ENCODE data around the gene AADAC. TPM values are rescaled to one million over a fixed set of nuclear protein-coding genes. Genes with fewer than 3 reads are reported as not detected.
"Not testable (repeated sequence)": the region's sequence is repeated elsewhere in the genome, so short reads cannot be mapped to it uniquely, and the experiment has no call there.

The AADAC gene
- total and polyA plus RNA-seq, 4 experiments from 2014 or later, result not detected

DNA sequence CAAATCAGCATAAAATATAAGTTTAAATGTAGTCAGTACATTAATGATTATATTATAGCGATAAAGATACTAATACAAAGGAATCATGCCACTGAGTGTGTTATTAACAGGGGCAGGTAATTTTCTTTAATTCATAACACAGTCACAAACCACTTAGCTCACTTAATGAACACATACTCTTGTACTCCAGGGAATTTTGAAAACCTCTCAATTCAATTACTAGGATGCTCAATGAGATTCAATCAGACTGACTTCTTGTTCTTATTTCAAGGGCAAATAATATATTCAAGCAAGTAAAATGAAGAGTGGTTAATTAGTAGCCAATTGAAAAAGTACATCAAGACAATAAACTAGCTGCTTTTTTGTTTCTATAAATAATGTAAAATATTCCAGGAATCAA lies 53.8 kb downstream of the AADAC start:
- no peaks in the 10 kb centered on the region for H3K27me3 ChIP-seq (ENCODE audit: insufficient read depth, low read length)
- no peaks in the 10 kb centered on the region for H3K9me3 ChIP-seq (ENCODE audit: control insufficient read depth in 1 of 2, low read length in 2 of 2)
- ChIA-PET CTCF (ENCODE audit: partially characterized antibody) (no interaction called here), POLR2A (ENCODE audit: partially characterized antibody) (no interaction called here)
- H3K4me3 ChIP-seq (ENCODE audit: low read length in 2 of 2), result no peak overlapping the region
- H3K36me3 ChIP-seq (ENCODE audit: insufficient read depth, low read length), result no peaks in the 10 kb centered on the region
- Mint-ChIP-seq H3K36me3 (no peaks in the 10 kb centered on the region), H3K4me1 (peaks cover 4 to 7% (median 5%) of the 10 kb centered on the region in 4 donors), H3K27me3 (peaks cover under 1 to 1% of the 10 kb centered on the region in 2 donors), H3K4me3 (no peak overlapping the region), H3K27ac (no peak overlapping the region), H3K9me3 (no peaks in the 10 kb centered on the region)
- no peaks in the 10 kb centered on the region for H3K4me1 ChIP-seq (ENCODE audit: insufficient read depth, low read length)
- no peak for DNase-seq
- intact Hi-C loops (cut with micrococcal nuclease), result no loop called here
- H3K27ac ChIP-seq (ENCODE audit: low read depth, low read length), result no peak overlapping the region

DNA sequence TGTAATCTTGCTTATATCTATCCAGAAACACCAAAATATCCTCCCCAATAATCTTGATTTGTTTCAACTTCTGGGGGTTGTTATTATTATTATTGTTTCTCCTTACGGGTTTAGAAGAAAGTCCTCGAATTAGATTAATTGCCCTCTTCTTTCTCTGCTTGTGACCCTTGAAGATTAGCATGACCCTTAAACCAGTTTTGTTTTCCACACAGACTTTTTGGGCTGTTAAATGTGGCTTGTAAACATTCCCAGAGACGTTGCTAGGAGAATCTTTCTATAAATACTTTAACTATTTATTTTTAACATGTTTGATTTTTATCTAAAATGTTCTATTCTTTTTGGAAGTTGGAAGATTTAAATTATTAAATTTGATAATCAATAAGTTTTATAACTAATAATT lies 55.3 kb downstream of the AADAC start:
- H3K9me3 Mint-ChIP-seq, result no peaks in the 10 kb centered on the region
- no peaks in the 10 kb centered on the region for H3K36me3 Mint-ChIP-seq
- no peak overlapping the region for H3K27ac Mint-ChIP-seq
- no peaks in the 10 kb centered on the region for H3K9me3 ChIP-seq (ENCODE audit: control insufficient read depth in 1 of 2, low read length in 2 of 2)
- H3K27me3 Mint-ChIP-seq, result peaks cover 0 to 1% of the 10 kb centered on the region in 2 donors
- ChIA-PET CTCF (ENCODE audit: partially characterized antibody) (no interaction called here), POLR2A (ENCODE audit: partially characterized antibody) (no interaction called here)
- no peak overlapping the region for H3K4me3 Mint-ChIP-seq
- H3K27ac ChIP-seq (ENCODE audit: low read depth, low read length), result no peak overlapping the region
- H3K4me1 ChIP-seq (ENCODE audit: insufficient read depth, low read length), result no peaks in the 10 kb centered on the region
- intact Hi-C loops (cut with micrococcal nuclease), result no loop called here
- H3K27me3 ChIP-seq (ENCODE audit: insufficient read depth, low read length), result no peaks in the 10 kb centered on the region
- H3K4me3 ChIP-seq (ENCODE audit: low read length in 2 of 2), result no peak overlapping the region
- no peaks in the 10 kb centered on the region for H3K36me3 ChIP-seq (ENCODE audit: insufficient read depth, low read length)
- DNase-seq, result no peak
- peaks cover 4 to 7% (median 5%) of the 10 kb centered on the region in 4 donors for H3K4me1 Mint-ChIP-seq

DNA sequence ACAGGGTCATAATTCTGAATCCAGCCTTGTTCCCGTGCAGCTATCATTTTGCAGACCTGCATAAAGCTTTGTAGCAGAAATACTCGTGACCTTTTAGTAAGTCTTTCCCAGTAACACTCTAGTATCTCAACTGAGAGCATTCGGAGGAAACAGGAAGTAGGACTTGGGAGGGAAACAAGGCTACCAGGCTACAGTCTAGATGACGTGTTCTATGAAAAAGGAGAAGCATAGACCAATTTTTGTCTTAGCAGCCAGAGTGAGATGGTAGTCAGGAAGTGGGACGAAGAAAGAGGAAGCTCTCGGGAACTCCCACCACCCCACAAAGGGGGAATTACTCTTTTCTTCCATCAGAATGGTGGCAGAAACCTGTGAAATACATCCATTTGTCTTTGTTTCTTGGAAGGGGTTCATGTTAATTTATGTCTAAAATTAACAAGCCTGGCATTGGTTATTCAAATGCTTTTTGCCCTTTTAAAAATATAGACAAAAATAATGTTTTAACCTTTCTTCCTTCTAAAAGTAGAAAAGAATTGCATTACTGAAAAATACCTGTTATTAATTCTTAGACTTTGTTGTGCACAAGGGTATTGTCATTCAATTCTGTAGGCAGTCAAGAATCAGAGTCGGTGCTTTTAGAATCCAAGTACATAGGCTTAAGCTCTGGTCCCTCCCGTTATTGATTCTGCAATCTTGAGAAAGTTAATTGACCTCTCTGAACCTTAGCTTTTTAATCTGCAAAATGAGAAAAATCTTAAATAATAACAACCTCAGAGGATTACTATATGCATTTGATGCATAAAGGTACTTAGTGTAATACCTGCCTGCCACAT lies 57.9 kb downstream of the AADAC start:
- peaks cover 6 to 10% (median 6%) of the 10 kb centered on the region in 4 donors for H3K4me1 Mint-ChIP-seq
- intact Hi-C loops (cut with micrococcal nuclease), result no loop called here
- peaks cover 0 to 5% of the 10 kb centered on the region in 2 donors for H3K27me3 Mint-ChIP-seq
- H3K9me3 Mint-ChIP-seq, result no peaks in the 10 kb centered on the region
- POLR2A ChIA-PET (ENCODE audit: partially characterized antibody), result no interaction called here
- H3K36me3 Mint-ChIP-seq, result no peaks in the 10 kb centered on the region
- H3K27ac Mint-ChIP-seq, result no peak overlapping the region
- DNase-seq, result no peak
- no peaks in the 10 kb centered on the region for H3K4me1 ChIP-seq (ENCODE audit: insufficient read depth, low read length)
- H3K36me3 ChIP-seq (ENCODE audit: insufficient read depth, low read length), result no peaks in the 10 kb centered on the region
- no peak overlapping the region for H3K27ac ChIP-seq (ENCODE audit: low read depth, low read length)
- H3K4me3 Mint-ChIP-seq, result peak overlapping the region in 1 of 8 donors; percentile 7
- CTCF ChIA-PET (ENCODE audit: partially characterized antibody), result interaction anchor here (1.9 kb wide), 1 partner anchor 9 kb away, joined by 4 read pairs; no protein-coding TSS in a partner anchor
- no peaks in the 10 kb centered on the region for H3K9me3 ChIP-seq (ENCODE audit: control insufficient read depth in 1 of 2, low read length in 2 of 2)
- no peak overlapping the region for H3K4me3 ChIP-seq (ENCODE audit: low read length in 2 of 2)
- peaks cover under 1% of the 10 kb centered on the region for H3K27me3 ChIP-seq (ENCODE audit: insufficient read depth, low read length)

DNA sequence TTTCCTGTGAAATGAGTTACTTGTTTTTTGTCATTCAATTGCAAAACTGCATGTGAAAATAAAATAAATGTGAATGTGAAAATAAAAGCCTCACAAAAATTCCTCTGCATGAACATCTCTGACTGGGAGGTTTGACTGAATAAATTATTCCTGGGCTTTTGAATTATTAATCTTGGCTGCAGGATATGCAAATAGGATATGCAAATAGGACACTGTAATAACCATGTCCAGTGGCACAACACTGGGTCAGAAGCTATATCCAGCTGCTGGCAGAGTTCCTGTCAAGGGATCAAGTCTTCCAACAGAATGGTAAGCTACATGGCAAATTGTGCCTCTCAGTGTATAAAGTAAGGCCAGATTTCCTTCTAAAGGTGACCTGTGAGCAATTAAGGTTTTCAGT lies 59.5 kb downstream of the AADAC start, which contains the start of gene SUCNR1:
Gene SUCNR1 (plus strand): TSS at position 246 of the 400 bp plus-strand sequence. CDS start 6,250 bp downstream, outside the sequence.
- H3K4me1 ChIP-seq (ENCODE audit: insufficient read depth, low read length), result no peaks in the 10 kb centered on the region
- H3K36me3 ChIP-seq (ENCODE audit: insufficient read depth, low read length), result no peaks in the 10 kb centered on the region
- no peaks in the 10 kb centered on the region for H3K36me3 Mint-ChIP-seq
- POLR2A ChIA-PET (ENCODE audit: partially characterized antibody), result no interaction called here
- intact Hi-C loops (cut with micrococcal nuclease), result no loop called here
- DNase-seq, result no peak
- peaks cover 6 to 10% (median 6%) of the 10 kb centered on the region in 4 donors for H3K4me1 Mint-ChIP-seq
- H3K9me3 ChIP-seq (ENCODE audit: control insufficient read depth in 1 of 2, low read length in 2 of 2), result no peaks in the 10 kb centered on the region
- no peaks in the 10 kb centered on the region for H3K9me3 Mint-ChIP-seq
- H3K4me3 ChIP-seq (ENCODE audit: low read length in 2 of 2), result no peak within 1 kb of the TSS
- peaks cover 6% of the 10 kb centered on the region for H3K27me3 ChIP-seq (ENCODE audit: insufficient read depth, low read length)
- CTCF ChIA-PET (ENCODE audit: partially characterized antibody), result no interaction called here
- no peak within 1 kb of the TSS for H3K27ac ChIP-seq (ENCODE audit: low read depth, low read length)
- H3K27ac Mint-ChIP-seq, result no peak within 1 kb of the TSS
- peaks cover 0 to 5% of the 10 kb centered on the region in 2 donors for H3K27me3 Mint-ChIP-seq
- no peak within 1 kb of the TSS for H3K4me3 Mint-ChIP-seq

DNA sequence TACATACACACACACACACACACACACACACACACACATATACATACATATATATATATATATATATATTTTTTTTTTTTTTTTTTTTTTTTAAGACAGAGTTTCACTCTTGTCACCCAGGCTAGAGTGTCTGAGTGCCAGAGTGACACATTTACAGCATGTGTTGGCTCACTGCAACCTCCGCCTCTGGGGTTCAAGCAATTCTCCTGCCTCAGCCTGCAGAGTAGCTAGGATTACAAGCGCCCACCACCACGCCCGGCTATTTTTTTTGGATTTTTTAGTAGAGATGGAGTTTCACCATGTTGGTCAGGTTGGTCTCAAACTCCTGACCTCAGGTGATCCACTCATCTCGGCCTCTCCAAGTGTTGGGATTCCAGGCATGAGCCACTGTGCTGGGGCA lies 60.2 kb downstream of the AADAC start:
- H3K4me1 ChIP-seq (ENCODE audit: insufficient read depth, low read length); H3K4me3 ChIP-seq (ENCODE audit: low read length in 2 of 2); H3K36me3 ChIP-seq (ENCODE audit: insufficient read depth, low read length); H3K27ac Mint-ChIP-seq; H3K4me1 Mint-ChIP-seq; DNase-seq; H3K9me3 ChIP-seq (ENCODE audit: control insufficient read depth in 1 of 2, low read length in 2 of 2); CTCF ChIA-PET (ENCODE audit: partially characterized antibody); H3K36me3 Mint-ChIP-seq; H3K27ac ChIP-seq (ENCODE audit: low read depth, low read length); H3K27me3 ChIP-seq (ENCODE audit: insufficient read depth, low read length); H3K9me3 Mint-ChIP-seq; POLR2A ChIA-PET (ENCODE audit: partially characterized antibody); H3K27me3 Mint-ChIP-seq; intact Hi-C loops (cut with micrococcal nuclease); H3K4me3 Mint-ChIP-seq: not testable (repeated sequence)

DNA sequence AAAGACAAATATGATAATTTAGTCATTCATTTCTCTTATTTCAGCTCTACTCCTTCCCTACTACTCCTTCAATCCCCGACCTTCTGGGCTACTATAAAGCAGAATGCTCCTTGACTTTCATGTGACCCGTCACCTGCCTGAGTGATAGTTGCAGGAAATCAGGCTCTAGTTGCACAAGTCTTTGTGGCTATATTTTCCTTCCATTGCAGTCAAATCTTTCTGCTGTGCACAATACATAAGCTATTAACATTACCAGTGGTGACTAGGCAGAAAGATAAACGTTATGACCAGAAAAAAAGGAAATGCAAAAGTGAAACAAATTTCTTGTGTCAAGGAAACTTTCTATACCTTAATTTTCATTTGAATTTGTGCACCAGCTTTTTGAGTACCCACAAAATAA lies 61.8 kb downstream of the AADAC start:
- ChIA-PET POLR2A (ENCODE audit: partially characterized antibody) (no interaction called here), CTCF (ENCODE audit: partially characterized antibody) (interaction anchor here (1.2 kb wide), 1 partner anchor 43 kb away, joined by 3 read pairs; no protein-coding TSS in a partner anchor)
- no peak for DNase-seq
- Mint-ChIP-seq H3K36me3 (no peaks in the 10 kb centered on the region), H3K27me3 (peaks cover 5 to 6% of the 10 kb centered on the region in 2 donors), H3K9me3 (no peaks in the 10 kb centered on the region), H3K4me3 (peak overlapping the region in 1 of 8 donors; percentile 14), H3K27ac (no peak overlapping the region), H3K4me1 (peaks cover 7 to 14% (median 10%) of the 10 kb centered on the region in 4 donors)
- no peak overlapping the region for H3K27ac ChIP-seq (ENCODE audit: low read depth, low read length)
- no peak overlapping the region for H3K4me3 ChIP-seq (ENCODE audit: low read length in 2 of 2)
- no peaks in the 10 kb centered on the region for H3K36me3 ChIP-seq (ENCODE audit: insufficient read depth, low read length)
- H3K27me3 ChIP-seq (ENCODE audit: insufficient read depth, low read length), result peaks cover 6% of the 10 kb centered on the region
- intact Hi-C loops (cut with micrococcal nuclease), result no loop called here
- H3K4me1 ChIP-seq (ENCODE audit: insufficient read depth, low read length), result no peaks in the 10 kb centered on the region
- no peaks in the 10 kb centered on the region for H3K9me3 ChIP-seq (ENCODE audit: control insufficient read depth in 1 of 2, low read length in 2 of 2)

DNA sequence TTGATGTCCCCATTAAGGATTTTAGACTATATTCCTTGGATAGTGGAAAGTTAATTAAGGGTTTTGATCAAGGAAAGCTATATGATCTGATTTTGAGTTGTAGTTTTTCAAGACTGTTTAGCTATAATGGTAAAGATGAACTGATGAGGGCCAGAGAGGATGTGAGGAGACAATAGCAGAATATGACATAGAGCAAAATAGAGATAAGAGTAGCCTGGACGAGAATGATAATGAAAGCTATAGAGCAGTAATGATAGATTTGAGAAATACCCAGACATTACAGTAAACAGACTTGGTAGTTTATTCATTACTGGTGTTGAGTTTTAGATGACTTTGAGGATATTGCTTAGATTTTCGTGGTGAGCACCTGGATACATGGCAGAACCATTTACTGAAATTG lies 63.4 kb downstream of the AADAC start:
- H3K36me3 Mint-ChIP-seq, result no peaks in the 10 kb centered on the region
- ChIA-PET POLR2A (ENCODE audit: partially characterized antibody) (no interaction called here), CTCF (ENCODE audit: partially characterized antibody) (no interaction called here)
- intact Hi-C loops (cut with micrococcal nuclease), result no loop called here
- Histone ChIP-seq H3K36me3 (ENCODE audit: insufficient read depth, low read length) (no peaks in the 10 kb centered on the region), H3K4me1 (ENCODE audit: insufficient read depth, low read length) (no peaks in the 10 kb centered on the region), H3K9me3 (ENCODE audit: control insufficient read depth in 1 of 2, low read length in 2 of 2) (no peaks in the 10 kb centered on the region), H3K4me3 (ENCODE audit: low read length in 2 of 2) (no peak overlapping the region), H3K27me3 (ENCODE audit: insufficient read depth, low read length) (peaks cover 6% of the 10 kb centered on the region), H3K27ac (ENCODE audit: low read depth, low read length) (no peak overlapping the region)
- H3K27ac Mint-ChIP-seq, result no peak overlapping the region
- H3K4me3 Mint-ChIP-seq, result no peak overlapping the region
- peaks cover 5 to 10% of the 10 kb centered on the region in 2 donors for H3K27me3 Mint-ChIP-seq
- no peaks in the 10 kb centered on the region for H3K9me3 Mint-ChIP-seq
- no peak for DNase-seq
- peaks cover 0 to 9% (median 5%) of the 10 kb centered on the region in 4 donors for H3K4me1 Mint-ChIP-seq
